DOHH2 (cell line): ENCODE measurements around the gene HMCN2.

ENCODE experiments used
- H3F3A ChIP-seq: fragments of 200-600 bp; sonication (generic), shearing (Covaris generic); 2 replicates; pipeline ENCODE4 v1.6.0; 2016; ENCODE audit warnings: antibody characterized with exemption, mild to moderate bottlenecking; ENCODE audit not compliant: control insufficient read depth, insufficient read depth
- H3K27ac ChIP-seq: fragments of 200-600 bp; sonication (generic); 2 replicates; pipeline ENCODE4 v1.5.1; 2014; ENCODE audit warnings: low read depth, mild to moderate bottlenecking, low read length, moderate library complexity
- H3K27me3 ChIP-seq: fragments of 200-600 bp; sonication (generic); 2 replicates; pipeline ENCODE4 v1.6.1; 2014; ENCODE audit warnings: mild to moderate bottlenecking, low read length, mixed read lengths; ENCODE audit not compliant: control insufficient read depth
- H3K36me3 ChIP-seq: fragments of 200-600 bp; sonication (generic); 2 replicates; pipeline ENCODE4 v1.6.1; 2014; ENCODE audit warnings: mild to moderate bottlenecking, low read length, moderate library complexity, mixed read lengths; ENCODE audit not compliant: control insufficient read depth
- H3K4me1 ChIP-seq: fragments of 200-600 bp; sonication (generic); 2 replicates; pipeline ENCODE4 v1.6.1; 2014; ENCODE audit warnings: mild to moderate bottlenecking, low read length, mixed read lengths; ENCODE audit not compliant: control insufficient read depth
- H3K4me2 ChIP-seq: fragments of 200-600 bp; sonication (generic); 2 replicates; pipeline ENCODE4 v1.6.0; 2014; ENCODE audit warnings: mild to moderate bottlenecking, low read length, moderate library complexity
- H3K4me3 ChIP-seq: fragments of 200-600 bp; sonication (generic); 2 replicates; pipeline ENCODE4 v1.5.1; 2014; ENCODE audit warnings: mild to moderate bottlenecking, low read length, mixed read lengths
- H3K79me2 ChIP-seq: fragments of 200-600 bp; sonication (generic); 2 replicates; pipeline ENCODE4 v1.6.1; 2014; ENCODE audit warnings: mild to moderate bottlenecking, low read length, mixed read lengths; ENCODE audit not compliant: control insufficient read depth
- H3K9me2 ChIP-seq: fragments of 200-600 bp; sonication (generic); replicated peaks from 2 replicates; pipeline ENCODE4 v1.6.1; 2014; ENCODE audit warnings: mild to moderate bottlenecking, low read length, mixed read lengths; ENCODE audit not compliant: control insufficient read depth
- H3K9me3 ChIP-seq: fragments of 200-600 bp; sonication (generic); 2 replicates; pipeline ENCODE4 v1.6.1; 2014; ENCODE audit warnings: antibody characterized with exemption, low read length, mixed read lengths; ENCODE audit not compliant: control insufficient read depth, insufficient read depth
- H4K20me1 ChIP-seq: fragments of 200-600 bp; sonication (generic); 2 replicates; pipeline ENCODE4 v1.6.0; 2014; ENCODE audit warnings: low read depth, mild to moderate bottlenecking, antibody characterized with exemption, low read length, moderate library complexity; ENCODE audit not compliant: control insufficient read depth, insufficient read depth
- CTCF ChIP-seq: fragments of 200-600 bp; sonication (generic); IDR thresholded peaks from one replicate; pipeline ENCODE4 v1.5.1; 2014; ENCODE audit warnings: antibody characterized with exemption, mild to moderate bottlenecking, low read depth, low read length; ENCODE audit not compliant: poor library complexity, severe bottlenecking
- EZH2phosphoT487 ChIP-seq: fragments of 200-600 bp; sonication (generic); IDR thresholded peaks from 2 replicates; pipeline ENCODE4 v1.6.1; 2017; ENCODE audit warnings: borderline replicate concordance, mild to moderate bottlenecking, antibody characterized with exemption, low read length, moderate library complexity, mixed read lengths

The HMCN2 gene

GRCh38 chr9:130304116-130304515, 38.6 kb downstream of the HMCN2 start:
- H3K4me3 ChIP-seq, result no peak overlapping the region
- H3K9me3 ChIP-seq, result no peaks in the 10 kb centered on the region
- no peaks in the 10 kb centered on the region for H3K79me2 ChIP-seq
- no peak overlapping the region for H3K4me2 ChIP-seq
- no peaks in the 10 kb centered on the region for H3F3A ChIP-seq
- no peaks in the 10 kb centered on the region for H4K20me1 ChIP-seq
- no peak overlapping the region for H3K27ac ChIP-seq
- H3K27me3 ChIP-seq, result no peaks in the 10 kb centered on the region
- H3K36me3 ChIP-seq, result no peaks in the 10 kb centered on the region
- H3K4me1 ChIP-seq, result no peaks in the 10 kb centered on the region
- TF ChIP-seq CTCF (no peak), EZH2phosphoT487 (no peak)
- no peaks in the 10 kb centered on the region for H3K9me2 ChIP-seq

- TF ChIP-seq CTCF (no peak), EZH2phosphoT487 (no peak)
- H3K27ac ChIP-seq, result no peak overlapping the region
- H3K4me1 ChIP-seq, result no peaks in the 10 kb centered on the region
- H3F3A ChIP-seq, result no peaks in the 10 kb centered on the region
- H3K4me2 ChIP-seq, result no peak overlapping the region
- no peaks in the 10 kb centered on the region for H3K9me2 ChIP-seq
- H3K79me2 ChIP-seq, result no peaks in the 10 kb centered on the region
- no peaks in the 10 kb centered on the region for H3K27me3 ChIP-seq
- no peaks in the 10 kb centered on the region for H3K9me3 ChIP-seq
- H3K4me3 ChIP-seq, result no peak overlapping the region
- no peaks in the 10 kb centered on the region for H3K36me3 ChIP-seq
- H4K20me1 ChIP-seq, result no peaks in the 10 kb centered on the region
Observed at GRCh38 chr9:130304643-130305042, 39.1 kb downstream of the HMCN2 start.

- Histone ChIP-seq H3F3A (no peaks in the 10 kb centered on the region), H3K9me3 (no peaks in the 10 kb centered on the region), H3K9me2 (no peaks in the 10 kb centered on the region), H3K36me3 (no peaks in the 10 kb centered on the region), H4K20me1 (no peaks in the 10 kb centered on the region), H3K4me2 (no peak overlapping the region), H3K27me3 (no peaks in the 10 kb centered on the region), H3K4me1 (no peaks in the 10 kb centered on the region), H3K27ac (no peak overlapping the region), H3K4me3 (no peak overlapping the region), H3K79me2 (no peaks in the 10 kb centered on the region)
- TF ChIP-seq EZH2phosphoT487 (no peak), CTCF (no peak)
Observed at GRCh38 chr9:130305381-130305780, 39.8 kb downstream of the HMCN2 start.
